Measurements from ENCODE around the gene GRID2.

Gene GRID2

GRCh38 chr4:92339676-92340075 is 35.9 kb downstream of the GRID2 start:
- no peak for DNase-seq (ENCODE audit: extremely low read depth, low read depth)
- no peak for TF ChIP-seq CTCF (IDR thresholded peaks at IDR 0.05; ENCODE audit: low read depth, low read length)

- TF ChIP-seq CTCF (IDR thresholded peaks at IDR 0.05; ENCODE audit: low read depth, low read length): no peak
- DNase-seq (ENCODE audit: extremely low read depth, low read depth): no peak
These were observed 40.5 kb downstream of the GRID2 start for GRCh38 chr4:92344216-92344615.

- no peak for TF ChIP-seq CTCF (IDR thresholded peaks at IDR 0.05; ENCODE audit: low read depth, low read length)
- no peak for DNase-seq (ENCODE audit: extremely low read depth, low read depth)
These were observed 42.5 kb downstream of the GRID2 start for GRCh38 chr4:92346289-92346688.

- DNase-seq (ENCODE audit: extremely low read depth, low read depth): no peak
- no peak for TF ChIP-seq CTCF (IDR thresholded peaks at IDR 0.05; ENCODE audit: low read depth, low read length)
These were observed 54.2 kb downstream of the GRID2 start for GRCh38 chr4:92357966-92358365.

- no peak for DNase-seq (ENCODE audit: extremely low read depth, low read depth)
- TF ChIP-seq CTCF (IDR thresholded peaks at IDR 0.05; ENCODE audit: low read depth, low read length): no peak
These were observed 55.7 kb downstream of the GRID2 start for GRCh38 chr4:92359491-92359890.

GRCh38 chr4:92362028-92362427 is 58.3 kb downstream of the GRID2 start:
- no peak for DNase-seq (ENCODE audit: extremely low read depth, low read depth)
- no peak for TF ChIP-seq CTCF (IDR thresholded peaks at IDR 0.05; ENCODE audit: low read depth, low read length)

- TF ChIP-seq CTCF (IDR thresholded peaks at IDR 0.05; ENCODE audit: low read depth, low read length): no peak
- DNase-seq (ENCODE audit: extremely low read depth, low read depth): no peak
These were observed 64.9 kb downstream of the GRID2 start for GRCh38 chr4:92368653-92369052.

Measured in AG09319 (cell line).